Measurements from ENCODE around the gene FBXO47.
"Not testable (repeated sequence)": the region's sequence is repeated elsewhere in the genome, so short reads cannot be mapped to it uniquely, and the experiment has no call there.

FBXO47 gene

GRCh38 chr17:38920374-38921291 is 46.6 kb downstream of the FBXO47 start:
- no peak for DNase-seq

- no peak for DNase-seq
Measured at GRCh38 chr17:38919316-38920078, 47.7 kb downstream of the FBXO47 start.

DNA sequence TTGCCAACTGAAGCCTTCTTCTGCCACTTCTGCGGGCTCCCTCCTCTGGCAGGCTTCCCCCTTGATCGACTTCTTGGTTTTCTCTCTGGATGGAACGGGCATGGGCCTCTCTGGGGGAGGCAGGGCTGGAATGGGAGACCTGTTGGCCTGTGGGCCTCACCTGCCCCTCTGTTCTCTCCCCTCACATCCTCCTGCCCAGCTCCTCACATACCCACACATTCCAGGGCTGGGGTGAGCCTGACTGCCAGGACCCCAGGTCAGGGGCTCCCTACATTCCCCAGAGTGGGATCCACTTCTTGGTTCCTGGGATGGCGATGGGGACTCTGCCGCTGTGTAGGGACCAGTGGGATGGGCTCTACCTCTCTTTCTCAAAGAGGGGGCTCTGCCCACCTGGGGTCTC is 48.3 kb downstream of the FBXO47 start:
- DNase-seq, result no peak

GRCh38 chr17:38918129-38918913 is 48.9 kb downstream of the FBXO47 start:
- no peak for DNase-seq

DNA sequence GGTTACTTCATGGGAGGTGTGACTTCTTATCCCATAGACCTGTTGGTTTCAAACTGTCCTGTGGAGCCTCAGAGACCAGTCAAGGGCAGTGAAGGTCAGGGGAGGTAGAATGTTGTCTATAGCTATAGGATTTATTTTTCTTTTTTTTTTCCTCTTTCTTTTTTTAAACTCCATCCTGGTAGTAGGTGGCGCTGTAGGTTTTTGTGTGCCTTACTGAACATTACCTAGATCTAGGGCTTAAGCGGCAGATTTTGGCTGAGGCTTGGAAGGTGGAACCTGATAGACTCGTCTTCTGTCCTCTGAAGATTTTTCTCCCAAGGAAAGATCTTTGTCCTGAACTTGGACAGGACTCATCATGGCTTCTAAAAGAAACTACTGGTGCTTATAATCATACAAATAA is 49.9 kb downstream of the FBXO47 start:
- no peak for DNase-seq

DNA sequence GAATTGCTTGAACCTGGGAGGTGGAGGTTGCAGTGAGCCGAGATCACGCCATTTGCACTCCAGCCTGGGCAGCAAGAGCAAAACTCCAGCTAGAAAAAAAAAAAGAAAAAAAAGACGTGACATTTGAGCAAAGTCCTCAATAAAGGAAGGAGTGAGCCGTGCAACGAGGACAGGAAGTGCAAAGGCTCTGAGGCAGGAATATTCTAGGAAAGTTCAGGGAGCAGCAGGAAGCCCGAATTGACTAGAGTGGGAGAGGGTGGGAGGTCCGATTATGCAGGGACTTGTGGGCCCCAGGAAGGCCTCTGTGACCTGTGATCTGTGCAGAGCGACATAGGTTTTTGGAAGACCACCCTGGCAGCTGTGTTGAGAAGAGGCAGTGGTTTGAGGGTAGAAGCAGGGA is 50.4 kb downstream of the FBXO47 start:
- DNase-seq, result no peak

GRCh38 chr17:38915639-38915995 is 51.6 kb downstream of the FBXO47 start:
- no peak for DNase-seq

- no peak for DNase-seq
Measured at GRCh38 chr17:38914741-38915638, 52.2 kb downstream of the FBXO47 start.

- DNase-seq, result no peak
Measured at GRCh38 chr17:38912221-38912813, 54.9 kb downstream of the FBXO47 start.

DNA sequence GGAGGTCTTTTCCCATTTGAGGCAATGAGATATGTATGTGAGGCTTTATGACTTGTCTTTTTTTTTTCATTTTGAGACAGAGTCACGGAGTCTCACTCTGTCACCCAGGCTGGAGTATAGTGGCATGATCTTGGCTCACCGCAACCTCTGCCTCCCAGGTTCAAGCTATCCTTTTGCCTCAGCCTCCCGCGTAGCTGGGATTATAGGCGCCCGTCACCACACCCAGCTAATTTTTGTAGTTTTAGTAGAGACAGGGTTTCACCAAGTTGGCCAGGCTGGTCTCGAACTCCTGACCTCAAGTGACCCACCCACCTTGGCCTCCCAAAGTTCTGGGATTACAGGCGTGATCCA is 55.5 kb downstream of the FBXO47 start:
- DNase-seq, result not testable (repeated sequence)

GRCh38 chr17:38911081-38911730 is 56.0 kb downstream of the FBXO47 start:
- DNase-seq, result no peak

DNA sequence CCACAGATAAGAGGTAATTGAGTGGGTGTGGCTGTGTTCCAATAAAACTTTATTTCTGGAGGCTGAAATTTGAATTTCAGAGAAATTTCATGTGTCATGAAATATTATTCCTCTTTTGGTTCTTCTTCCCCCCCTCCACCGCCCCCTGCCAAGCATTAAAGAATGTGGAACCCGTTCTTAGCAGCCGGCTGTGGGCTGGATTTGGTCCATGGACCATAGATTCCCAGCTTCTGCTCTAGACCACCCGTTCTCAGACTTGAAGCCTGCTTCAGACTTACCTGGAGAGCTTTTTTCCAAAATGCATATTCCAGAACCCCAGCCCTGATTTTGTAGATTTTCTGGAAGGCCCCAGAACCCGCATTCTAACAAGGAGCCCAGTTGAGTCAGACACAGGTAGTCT is 56.9 kb downstream of the FBXO47 start:
- no peak for DNase-seq

GRCh38 chr17:38908676-38909181 is 58.5 kb downstream of the FBXO47 start:
- DNase-seq, result no peak

- no peak for DNase-seq
Measured at GRCh38 chr17:38907930-38908675, 59.1 kb downstream of the FBXO47 start.

GRCh38 chr17:38906460-38907228 is 60.6 kb downstream of the FBXO47 start:
- DNase-seq, result no peak

GRCh38 chr17:38905375-38905774 is 61.8 kb downstream of the FBXO47 start:
- no peak for DNase-seq

DNA sequence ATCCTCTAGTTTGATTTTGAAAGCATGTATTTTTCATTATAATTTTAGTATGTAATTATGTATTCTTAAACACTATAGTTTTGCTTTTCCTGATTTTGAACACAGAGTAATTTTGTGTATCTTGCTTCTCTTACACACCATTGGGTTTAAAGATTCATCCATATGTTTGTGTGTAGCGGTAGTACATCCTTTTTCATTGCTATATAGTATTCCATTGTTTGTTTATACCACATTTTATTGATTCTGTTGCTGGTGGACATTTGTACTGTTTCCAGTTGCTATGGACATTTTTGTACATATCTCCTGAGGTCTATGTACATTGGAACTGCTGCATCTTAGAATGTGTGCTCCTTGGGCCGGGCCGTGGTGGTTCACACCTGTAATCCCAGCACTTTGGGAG is 62.3 kb downstream of the FBXO47 start:
- DNase-seq, result no peak

DNA sequence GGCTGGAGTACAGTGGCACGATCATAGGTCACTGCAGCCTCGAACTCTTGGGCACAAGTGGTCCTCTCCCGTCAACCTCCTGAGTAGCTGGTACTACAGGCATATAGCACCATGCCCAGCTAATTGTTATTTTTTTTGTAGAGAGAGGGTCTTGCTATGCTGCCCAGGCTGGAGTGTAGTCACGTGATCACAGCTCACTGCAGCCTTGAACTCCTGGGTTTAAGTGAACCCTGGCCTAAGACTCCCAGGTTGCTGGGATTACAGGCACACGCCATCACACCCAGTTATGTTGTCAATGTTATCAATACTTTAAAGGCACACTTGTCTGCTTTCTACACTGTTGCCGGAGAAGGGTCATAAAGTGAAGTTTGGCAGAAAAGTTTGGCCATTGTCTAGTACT is 63.8 kb downstream of the FBXO47 start:
- no peak for DNase-seq

DNA sequence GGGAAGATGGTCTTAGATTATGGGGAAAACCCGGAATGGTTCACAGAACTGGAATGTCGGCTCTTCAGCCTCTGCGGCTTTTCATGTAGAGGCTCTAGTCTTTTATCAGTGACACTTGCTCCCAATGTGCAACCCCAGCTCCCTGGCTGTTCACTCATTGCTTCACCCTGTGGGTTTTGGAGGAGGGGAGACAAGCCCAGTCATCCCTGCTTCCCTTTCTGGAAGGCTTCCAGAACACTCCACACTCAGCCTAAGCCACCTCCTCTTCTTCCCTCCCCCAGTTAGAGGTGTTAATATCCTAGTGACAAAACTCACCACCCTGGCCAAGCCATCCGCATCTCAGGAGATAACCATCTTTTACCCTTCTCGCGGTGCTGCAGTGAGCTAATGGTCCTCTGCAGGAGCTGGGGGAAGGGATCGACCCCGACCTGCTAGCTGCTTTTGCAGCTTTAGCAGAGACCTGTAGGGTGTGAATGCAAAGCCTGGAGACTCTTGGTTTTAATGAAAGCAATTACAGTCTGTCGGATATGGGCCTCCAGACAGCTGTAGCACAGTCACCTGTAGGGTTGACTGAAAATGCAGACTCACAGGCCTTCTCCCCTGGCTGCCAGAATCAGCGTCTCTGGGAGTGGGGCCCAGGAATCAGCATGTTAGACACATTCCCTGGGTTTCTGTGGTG is 66.1 kb downstream of the FBXO47 start:
- no peak for DNase-seq
